OCI-LY1 (cell line): ENCODE results near the gene DDX59.

Experiments used
- H2AFZ ChIP-seq: fragments of 200-600 bp; sonication (generic), shearing (Covaris generic); 2 replicates; pipeline ENCODE4 v1.6.0; 2014; ENCODE audit warnings: antibody characterized with exemption, mild to moderate bottlenecking, low read length
- H3F3A ChIP-seq: fragments of 200-600 bp; sonication (generic), shearing (Covaris generic); 2 replicates; pipeline ENCODE4 v1.6.0; 2014; ENCODE audit warnings: mild to moderate bottlenecking, antibody characterized with exemption, low read length, moderate library complexity; ENCODE audit not compliant: insufficient read depth
- H3K27ac ChIP-seq: fragments of 200-600 bp; sonication (generic); 2 replicates; pipeline ENCODE4 v1.5.1; 2014; ENCODE audit warnings: low read length, mixed run types, mild to moderate bottlenecking, low read depth; ENCODE audit not compliant: poor library complexity, severe bottlenecking
- H3K27me3 ChIP-seq: fragments of 200-600 bp; sonication (generic); 2 replicates; pipeline ENCODE4 v1.6.0; 2014; ENCODE audit warnings: antibody characterized with exemption, mild to moderate bottlenecking, low read length, moderate library complexity; ENCODE audit not compliant: insufficient read depth
- H3K36me3 ChIP-seq: fragments of 200-600 bp; sonication (generic); 2 replicates; pipeline ENCODE4 v1.6.1; 2014; ENCODE audit warnings: mild to moderate bottlenecking, antibody characterized with exemption, low read length, moderate library complexity, mixed read lengths; ENCODE audit not compliant: insufficient read depth
- H3K4me1 ChIP-seq: fragments of 200-600 bp; sonication (generic); 2 replicates; pipeline ENCODE4 v1.5.1; 2014; ENCODE audit warnings: mild to moderate bottlenecking, low read length, moderate library complexity; ENCODE audit not compliant: insufficient read depth, severe bottlenecking
- H3K4me2 ChIP-seq: fragments of 200-600 bp; sonication (generic), shearing (Covaris generic); 2 replicates; pipeline ENCODE4 v1.6.1; 2014; ENCODE audit warnings: low read length
- H3K4me3 ChIP-seq: fragments of 200-600 bp; sonication (generic); 2 replicates; pipeline ENCODE4 v1.5.1; 2014; ENCODE audit warnings: low read length, low read depth, mild to moderate bottlenecking, mixed read lengths; ENCODE audit not compliant: poor library complexity, severe bottlenecking
- H3K79me2 ChIP-seq: fragments of 200-600 bp; shearing (Covaris generic); 2 replicates; pipeline ENCODE4 v1.6.1; 2016; ENCODE audit warnings: mixed run types, low read length, mixed read lengths; ENCODE audit not compliant: insufficient read depth
- H3K9ac ChIP-seq: fragments of 200-600 bp; sonication (generic), shearing (Covaris generic); 2 replicates; pipeline ENCODE4 v1.6.1; 2014; ENCODE audit warnings: mild to moderate bottlenecking, low read length, mixed read lengths
- H3K9me2 ChIP-seq: fragments of 200-600 bp; sonication (generic), shearing (Covaris generic); 2 replicates; pipeline ENCODE4 v1.6.1; 2014; ENCODE audit warnings: low read depth, mild to moderate bottlenecking, low read length, mixed read lengths
- H3K9me3 ChIP-seq: fragments of 200-600 bp; shearing (Covaris generic); 2 replicates; pipeline ENCODE4 v1.6.1; 2014; ENCODE audit warnings: low read length, mixed read lengths
- H4K20me1 ChIP-seq: fragments of 200-600 bp; sonication (generic), shearing (Covaris generic); 2 replicates; pipeline ENCODE4 v1.6.0; 2016; ENCODE audit warnings: mild to moderate bottlenecking, low read length; ENCODE audit not compliant: insufficient read depth
- EZH2 ChIP-seq: fragments of 200-600 bp; sonication (generic), shearing (Covaris generic); IDR thresholded peaks from 2 replicates; pipeline ENCODE4 v1.8.0; 2017; ENCODE audit warnings: borderline replicate concordance, mixed run types, mild to moderate bottlenecking, antibody characterized with exemption, low read length, moderate library complexity, mixed read lengths
- TF ChIP-seq, protein P1 (sequence below): fragments of 200-600 bp; sonication (generic), shearing (Covaris generic); IDR thresholded peaks from 2 replicates; pipeline ENCODE4 v1.5.1; 2017; ENCODE audit warnings: mild to moderate bottlenecking, antibody characterized with exemption, low read length, moderate library complexity, mixed read lengths

The DDX59 gene

DNA sequence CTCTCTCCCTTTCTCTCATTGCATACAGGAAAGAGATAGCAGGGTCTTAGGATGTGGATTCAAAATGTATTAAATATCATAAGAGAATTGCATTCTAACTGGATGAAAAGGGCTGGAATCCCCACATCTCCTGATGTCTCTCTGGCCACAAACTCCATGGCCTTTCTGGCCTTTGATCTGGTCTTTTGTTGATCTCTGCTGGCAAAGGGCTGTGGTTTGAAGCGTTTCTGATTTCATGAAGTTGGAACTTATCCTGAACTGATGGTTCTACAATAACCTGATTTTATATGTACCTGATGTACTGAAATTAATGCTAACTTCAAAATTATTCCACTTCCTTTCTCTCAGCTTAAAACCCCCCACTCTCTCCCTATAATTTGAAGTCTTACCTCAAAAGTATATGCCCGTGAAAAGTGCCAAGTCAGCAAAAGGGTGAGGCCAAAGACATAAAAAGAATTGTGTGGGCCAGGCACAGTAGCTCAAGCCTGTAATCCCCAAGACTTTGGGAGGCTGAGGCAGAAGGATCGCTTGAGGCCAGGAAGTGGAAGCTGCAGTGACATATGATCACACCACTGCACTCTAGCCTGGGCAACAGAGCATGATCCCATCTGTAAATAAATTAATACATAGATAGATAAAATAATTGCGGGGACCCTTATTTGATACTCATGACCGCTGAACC is 42.7 kb downstream of the DDX59 start:
- no peak overlapping the region for H3K27ac ChIP-seq
- no peaks in the 10 kb centered on the region for H3K27me3 ChIP-seq
- H3K4me1 ChIP-seq: peaks cover 6% of the 10 kb centered on the region
- no peak overlapping the region for H3K4me3 ChIP-seq
- H3K9me3 ChIP-seq: no peaks in the 10 kb centered on the region
- no peak for TF ChIP-seq EZH2
- TF ChIP-seq, protein P1, sequence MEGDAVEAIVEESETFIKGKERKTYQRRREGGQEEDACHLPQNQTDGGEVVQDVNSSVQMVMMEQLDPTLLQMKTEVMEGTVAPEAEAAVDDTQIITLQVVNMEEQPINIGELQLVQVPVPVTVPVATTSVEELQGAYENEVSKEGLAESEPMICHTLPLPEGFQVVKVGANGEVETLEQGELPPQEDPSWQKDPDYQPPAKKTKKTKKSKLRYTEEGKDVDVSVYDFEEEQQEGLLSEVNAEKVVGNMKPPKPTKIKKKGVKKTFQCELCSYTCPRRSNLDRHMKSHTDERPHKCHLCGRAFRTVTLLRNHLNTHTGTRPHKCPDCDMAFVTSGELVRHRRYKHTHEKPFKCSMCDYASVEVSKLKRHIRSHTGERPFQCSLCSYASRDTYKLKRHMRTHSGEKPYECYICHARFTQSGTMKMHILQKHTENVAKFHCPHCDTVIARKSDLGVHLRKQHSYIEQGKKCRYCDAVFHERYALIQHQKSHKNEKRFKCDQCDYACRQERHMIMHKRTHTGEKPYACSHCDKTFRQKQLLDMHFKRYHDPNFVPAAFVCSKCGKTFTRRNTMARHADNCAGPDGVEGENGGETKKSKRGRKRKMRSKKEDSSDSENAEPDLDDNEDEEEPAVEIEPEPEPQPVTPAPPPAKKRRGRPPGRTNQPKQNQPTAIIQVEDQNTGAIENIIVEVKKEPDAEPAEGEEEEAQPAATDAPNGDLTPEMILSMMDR: no peak
- H3K9ac ChIP-seq: no peak overlapping the region
- H3F3A ChIP-seq: no peaks in the 10 kb centered on the region
- no peaks in the 10 kb centered on the region for H3K79me2 ChIP-seq
- H4K20me1 ChIP-seq: no peaks in the 10 kb centered on the region
- no peaks in the 10 kb centered on the region for H3K36me3 ChIP-seq
- no peaks in the 10 kb centered on the region for H3K9me2 ChIP-seq
- no peak overlapping the region for H2AFZ ChIP-seq
- H3K4me2 ChIP-seq: no peak overlapping the region

DNA sequence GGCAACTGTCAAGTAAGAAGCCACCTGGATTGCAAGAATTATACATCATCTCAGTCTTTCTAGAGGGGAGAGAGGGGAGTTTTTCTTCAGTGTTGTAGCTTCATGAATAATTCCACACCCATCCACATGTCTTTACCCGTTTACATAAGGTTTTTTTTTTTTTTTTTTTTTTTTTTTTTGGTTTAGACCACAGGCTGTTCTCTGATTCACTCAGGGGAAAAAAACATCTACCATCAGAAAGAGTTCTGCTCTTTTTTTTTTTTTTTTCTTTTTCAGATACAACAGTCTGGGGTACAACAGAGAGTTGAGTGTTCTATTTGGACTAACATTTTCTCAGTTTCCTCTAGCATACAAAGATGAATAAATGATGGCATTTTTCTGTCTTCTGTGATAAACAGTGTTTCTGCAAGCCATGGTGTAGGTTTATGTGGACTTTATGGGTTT is 44.3 kb downstream of the DDX59 start:
- Histone ChIP-seq H3K27ac (no peak overlapping the region), H3K4me1 (peaks cover 18% of the 10 kb centered on the region), H2AFZ (no peak overlapping the region), H3K9me3 (no peaks in the 10 kb centered on the region), H3K9me2 (no peaks in the 10 kb centered on the region), H3K4me2 (no peak overlapping the region), H3K27me3 (no peaks in the 10 kb centered on the region), H3K4me3 (no peak overlapping the region), H3K36me3 (no peaks in the 10 kb centered on the region), H3K9ac (no peak overlapping the region), H4K20me1 (no peaks in the 10 kb centered on the region), H3K79me2 (no peaks in the 10 kb centered on the region), H3F3A (no peaks in the 10 kb centered on the region)
- TF ChIP-seq EZH2: no peak
- TF ChIP-seq, protein P1: no peak

DNA sequence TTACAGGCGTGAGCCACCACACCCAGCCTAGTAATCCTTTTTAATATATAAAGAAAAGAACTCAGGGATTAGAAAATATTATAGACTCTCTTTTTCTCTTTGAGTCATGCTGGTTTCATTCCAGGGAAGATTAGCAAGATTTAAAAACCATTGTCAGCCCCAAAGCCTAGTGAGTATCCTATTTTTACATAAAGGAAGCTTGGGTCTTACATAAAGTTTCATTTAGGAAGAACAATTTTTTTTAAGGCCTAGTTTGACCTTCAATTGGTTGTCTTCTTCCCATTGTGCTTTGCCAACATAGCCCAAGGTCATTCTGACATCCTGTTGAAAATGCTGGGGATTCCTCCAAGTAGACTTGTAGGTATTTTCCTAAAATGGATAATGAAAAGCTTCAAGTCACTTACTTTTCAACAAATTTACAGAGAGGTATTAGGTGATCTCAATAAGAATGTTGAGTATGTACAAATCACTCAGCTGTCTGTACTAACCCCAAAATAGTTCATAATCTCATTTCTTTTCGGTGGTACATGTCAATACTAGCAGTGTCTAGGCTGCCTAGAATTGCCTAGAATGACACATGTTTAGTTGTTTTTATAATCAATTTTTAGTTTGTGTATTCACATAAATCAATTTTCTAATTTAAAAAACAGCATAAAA is 44.9 kb downstream of the DDX59 start:
- Histone ChIP-seq H3K4me2 (no peak overlapping the region), H3K9ac (no peak overlapping the region)

More for the DNA sequence above, 44.9 kb downstream of the DDX59 start:
- H3K27me3 ChIP-seq: no peaks in the 10 kb centered on the region
- H3K4me1 ChIP-seq: peaks cover 20% of the 10 kb centered on the region
- H3K36me3 ChIP-seq: no peaks in the 10 kb centered on the region
- no peak overlapping the region for H3K4me3 ChIP-seq
- no peaks in the 10 kb centered on the region for H3K79me2 ChIP-seq
- H2AFZ ChIP-seq: no peak overlapping the region
- no peaks in the 10 kb centered on the region for H3K9me2 ChIP-seq
- no peaks in the 10 kb centered on the region for H3K9me3 ChIP-seq
- TF ChIP-seq, protein P1: no peak
- no peak for TF ChIP-seq EZH2
- H3K27ac ChIP-seq: no peak overlapping the region
- no peaks in the 10 kb centered on the region for H4K20me1 ChIP-seq
- no peaks in the 10 kb centered on the region for H3F3A ChIP-seq
